ENCODE measurements around the gene IER3.

GRCh38 chr6:30793521-30794194 lies 49.3 kb upstream of the IER3 start:
- TF ChIP-seq, protein P1, sequence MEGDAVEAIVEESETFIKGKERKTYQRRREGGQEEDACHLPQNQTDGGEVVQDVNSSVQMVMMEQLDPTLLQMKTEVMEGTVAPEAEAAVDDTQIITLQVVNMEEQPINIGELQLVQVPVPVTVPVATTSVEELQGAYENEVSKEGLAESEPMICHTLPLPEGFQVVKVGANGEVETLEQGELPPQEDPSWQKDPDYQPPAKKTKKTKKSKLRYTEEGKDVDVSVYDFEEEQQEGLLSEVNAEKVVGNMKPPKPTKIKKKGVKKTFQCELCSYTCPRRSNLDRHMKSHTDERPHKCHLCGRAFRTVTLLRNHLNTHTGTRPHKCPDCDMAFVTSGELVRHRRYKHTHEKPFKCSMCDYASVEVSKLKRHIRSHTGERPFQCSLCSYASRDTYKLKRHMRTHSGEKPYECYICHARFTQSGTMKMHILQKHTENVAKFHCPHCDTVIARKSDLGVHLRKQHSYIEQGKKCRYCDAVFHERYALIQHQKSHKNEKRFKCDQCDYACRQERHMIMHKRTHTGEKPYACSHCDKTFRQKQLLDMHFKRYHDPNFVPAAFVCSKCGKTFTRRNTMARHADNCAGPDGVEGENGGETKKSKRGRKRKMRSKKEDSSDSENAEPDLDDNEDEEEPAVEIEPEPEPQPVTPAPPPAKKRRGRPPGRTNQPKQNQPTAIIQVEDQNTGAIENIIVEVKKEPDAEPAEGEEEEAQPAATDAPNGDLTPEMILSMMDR (IDR thresholded peaks at IDR 0.05; ENCODE audit: low read length) = no peak
- TF ChIP-seq EZH2 (optimal IDR thresholded peaks at IDR 0.05; ENCODE audit: low read depth, low read length) = no peak
